Mononuclear cell (primary cell): ENCODE data around the gene RNF220. TPM values are rescaled to one million over a fixed set of nuclear protein-coding genes. Genes with fewer than 3 reads are reported as not detected.

ENCODE experiments used
- H3K27me3 ChIP-seq: 2 replicates; pipeline ENCODE4 v1.6.0; 2011; ENCODE audit warnings: low read length, control low read depth; ENCODE audit not compliant: insufficient read depth
- H3K4me1 ChIP-seq: 2 replicates; pipeline ENCODE4 v1.5.1; 2011; ENCODE audit warnings: mild to moderate bottlenecking, low read length, control low read depth; ENCODE audit not compliant: insufficient read depth
- H3K4me3 ChIP-seq: 2 replicates; pipeline ENCODE4 v1.5.1; 2011; ENCODE audit warnings: mild to moderate bottlenecking, low read length, moderate library complexity
- H3K9me3 ChIP-seq: 2 replicates; pipeline ENCODE4 v1.5.1; 2011; ENCODE audit warnings: low read depth, mild to moderate bottlenecking, control low read depth, low read length
- total RNA-seq: library from RNA; depleted of rRNA; stranded (reverse); fragments of >200 nt; gene quantifications from one replicate; pipeline ENCODE4 v1.2.3, GENCODE V29; 2012

RNF220 gene
- total RNA-seq, 1 donor: 61.4 TPM

DNA sequence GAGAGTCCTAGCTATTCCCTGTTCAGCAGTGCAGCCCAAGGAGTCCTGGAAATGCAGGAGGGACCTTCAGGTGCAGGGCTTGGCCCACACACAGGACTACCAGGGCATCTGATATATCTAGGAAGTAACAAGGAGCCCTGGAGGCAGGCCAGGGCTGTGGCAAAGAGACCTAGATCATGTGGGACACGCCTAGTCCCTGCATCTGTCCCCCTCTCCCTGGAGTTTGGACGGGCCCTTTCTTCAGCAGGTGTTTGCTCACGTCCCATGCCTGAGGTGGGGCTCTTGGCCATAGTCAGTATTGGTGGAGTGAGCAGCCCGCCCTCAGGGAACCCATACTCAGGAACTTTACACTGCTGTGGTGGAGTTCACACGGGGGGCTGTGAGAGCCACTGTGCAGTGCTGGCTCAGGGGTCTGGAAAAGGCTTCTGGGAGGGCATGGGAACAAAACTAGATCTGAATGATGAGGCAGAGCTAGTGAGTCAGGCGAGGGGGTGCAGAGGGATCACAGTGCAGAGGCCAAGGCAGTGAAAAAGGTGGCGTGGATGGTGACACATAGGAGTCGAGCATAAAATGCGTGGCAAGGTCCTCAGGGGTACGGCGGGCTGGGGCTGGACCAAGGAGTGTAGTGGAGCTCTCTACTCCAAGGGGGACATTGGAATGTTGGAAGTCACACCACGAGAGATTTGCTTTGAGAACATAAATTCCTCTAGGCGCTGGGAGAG lies 243.6 kb downstream of the RNF220 start:
- Histone ChIP-seq H3K4me3 (no peak overlapping the region), H3K9me3 (no peaks in the 10 kb centered on the region), H3K27me3 (no peaks in the 10 kb centered on the region), H3K4me1 (no peaks in the 10 kb centered on the region)

DNA sequence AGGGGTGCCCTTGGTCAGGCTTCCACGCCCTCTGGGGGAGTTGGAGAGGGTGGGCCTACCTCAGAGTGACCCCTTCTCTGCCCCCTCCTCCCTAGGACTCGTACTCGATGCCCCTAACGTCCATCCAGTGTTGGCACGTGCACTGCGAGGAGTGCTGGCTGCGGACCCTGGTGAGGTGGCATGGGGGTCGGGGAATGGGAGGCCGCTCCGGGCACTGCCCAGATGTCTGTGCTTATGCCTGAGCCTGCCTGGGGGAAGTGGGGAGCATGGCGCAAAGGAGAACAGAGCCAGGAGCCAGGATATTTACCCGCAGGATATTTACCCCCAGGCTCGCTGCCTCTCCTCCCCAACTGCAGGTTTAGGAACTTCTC lies 244.7 kb downstream of the RNF220 start:
- H3K4me1 ChIP-seq: no peaks in the 10 kb centered on the region
- H3K4me3 ChIP-seq: no peak overlapping the region
- no peaks in the 10 kb centered on the region for H3K9me3 ChIP-seq
- H3K27me3 ChIP-seq: no peaks in the 10 kb centered on the region

DNA sequence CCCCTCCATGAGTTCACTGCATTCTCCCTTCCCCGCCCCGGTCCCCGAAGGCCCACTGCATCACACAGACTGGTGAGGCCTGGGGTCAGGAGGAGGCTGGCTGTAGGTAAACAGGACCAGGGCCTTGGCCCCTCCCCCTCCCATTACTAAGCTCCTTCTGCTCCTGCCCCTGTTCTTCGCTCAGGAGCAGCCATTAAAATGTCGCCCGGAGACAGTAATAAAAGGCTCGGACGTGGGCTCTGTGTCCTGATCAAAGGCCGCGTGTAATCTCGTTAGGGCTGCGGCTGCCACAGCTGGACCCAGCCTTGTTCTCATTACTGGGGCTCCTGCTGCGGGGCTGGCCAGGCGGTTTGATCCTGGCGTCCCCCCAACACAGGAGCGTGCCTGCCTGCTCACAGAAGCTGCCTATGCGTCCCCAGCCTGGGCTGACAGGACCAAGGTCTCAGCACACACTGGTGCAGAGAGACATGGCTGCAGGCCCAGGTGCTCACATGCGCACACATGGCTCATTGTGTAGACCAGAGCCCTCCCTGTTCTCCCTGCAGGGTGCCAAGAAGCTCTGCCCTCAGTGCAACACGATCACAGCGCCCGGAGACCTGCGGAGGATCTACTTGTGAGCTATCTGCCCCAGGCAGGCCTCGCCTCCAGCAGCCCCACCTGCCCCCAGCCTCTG lies 245.2 kb downstream of the RNF220 start:
- H3K4me1 ChIP-seq: no peaks in the 10 kb centered on the region

DNA sequence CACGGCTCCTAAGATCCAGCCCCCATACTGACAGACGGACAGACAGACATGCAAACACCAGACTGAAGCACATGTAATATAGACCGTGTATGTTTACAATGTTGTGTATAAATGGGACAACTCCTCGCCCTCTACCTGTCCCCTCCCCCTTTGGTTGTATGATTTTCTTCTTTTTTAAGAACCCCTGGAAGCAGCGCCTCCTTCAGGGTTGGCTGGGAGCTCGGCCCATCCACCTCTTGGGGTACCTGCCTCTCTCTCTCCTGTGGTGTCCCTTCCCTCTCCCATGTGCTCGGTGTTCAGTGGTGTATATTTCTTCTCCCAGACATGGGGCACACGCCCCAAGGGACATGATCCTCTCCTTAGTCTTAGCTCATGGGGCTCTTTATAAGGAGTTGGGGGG lies 246.0 kb downstream of the RNF220 start:
- Histone ChIP-seq H3K9me3 (no peaks in the 10 kb centered on the region), H3K27me3 (no peaks in the 10 kb centered on the region), H3K4me1 (no peaks in the 10 kb centered on the region), H3K4me3 (no peak overlapping the region)

More for the DNA sequence above, 245.2 kb downstream of the RNF220 start:
- Histone ChIP-seq H3K9me3 (no peaks in the 10 kb centered on the region), H3K27me3 (no peaks in the 10 kb centered on the region), H3K4me3 (no peak overlapping the region)

DNA sequence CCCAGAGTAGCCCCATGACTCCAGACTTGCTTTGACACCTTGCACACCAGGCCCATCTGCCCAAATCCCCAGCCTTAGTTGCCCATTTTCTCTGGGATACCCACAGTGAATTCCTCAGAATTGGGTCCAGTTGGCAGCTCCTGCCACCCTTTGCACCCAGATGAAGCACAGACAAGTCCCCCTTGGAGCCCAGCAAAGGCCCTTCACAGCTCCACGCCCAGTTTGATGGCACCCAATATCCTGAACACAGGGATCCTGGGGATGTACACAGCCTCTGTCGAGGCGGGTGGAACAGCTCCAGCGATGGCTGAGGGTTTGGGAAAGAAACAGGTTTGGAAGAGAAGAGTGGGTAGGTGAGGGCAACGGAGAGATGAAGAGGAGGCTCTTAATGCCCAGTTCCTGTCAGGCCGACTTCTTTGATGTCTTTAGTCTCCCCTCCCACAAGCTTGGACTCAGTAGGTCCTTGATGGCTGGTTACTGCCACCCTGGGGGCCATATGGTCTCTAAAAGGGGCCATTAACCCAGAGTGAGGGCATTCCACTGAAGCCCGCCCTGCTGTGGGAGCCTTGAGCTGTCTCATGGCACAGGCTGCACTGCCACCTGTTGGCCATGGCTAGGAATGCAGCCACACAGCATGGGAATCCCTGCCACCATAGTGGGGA lies 247.5 kb downstream of the RNF220 start:
- Histone ChIP-seq H3K9me3 (no peaks in the 10 kb centered on the region), H3K4me3 (no peak overlapping the region), H3K27me3 (no peaks in the 10 kb centered on the region), H3K4me1 (no peaks in the 10 kb centered on the region)

DNA sequence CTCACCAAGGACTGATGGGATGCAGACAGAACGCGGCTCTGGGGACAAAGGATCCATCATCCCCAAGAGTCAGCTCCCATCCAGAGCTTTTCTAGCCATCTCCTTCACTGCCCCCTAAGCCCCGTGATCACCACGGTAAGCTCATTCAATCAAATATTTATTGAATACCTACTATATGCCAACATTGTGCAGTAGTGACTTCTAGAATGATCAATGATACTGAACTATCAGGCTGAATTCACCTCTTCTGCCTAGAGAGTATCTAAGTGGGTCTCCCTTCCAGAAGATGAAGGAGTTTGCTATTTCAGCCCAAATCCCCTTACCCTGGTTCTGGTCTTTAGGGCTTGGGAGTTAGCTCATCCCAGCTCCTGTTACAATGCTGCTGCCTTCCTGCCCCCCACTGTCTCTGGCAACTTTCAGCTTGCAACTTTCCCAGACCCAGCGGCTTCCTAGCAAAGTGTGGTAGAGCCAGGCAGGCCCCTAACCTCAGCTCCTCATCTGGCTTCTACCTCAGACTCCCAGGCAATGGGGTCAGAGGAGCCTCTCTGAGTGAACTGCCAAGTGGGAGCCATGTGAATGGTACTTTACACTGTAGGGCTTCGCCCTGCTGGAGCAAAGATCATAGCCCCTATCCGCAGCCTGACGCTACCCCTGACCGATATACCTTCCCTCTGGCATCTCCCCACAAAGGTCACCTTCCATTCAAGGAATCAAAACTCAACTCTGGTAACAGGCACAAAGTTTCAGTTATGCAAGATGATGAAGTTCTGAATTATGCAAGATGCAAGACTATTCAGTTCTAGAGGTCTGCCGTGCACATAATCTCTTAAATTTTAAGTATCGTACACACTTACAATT lies 248.3 kb downstream of the RNF220 start:
- Histone ChIP-seq H3K4me1 (no peaks in the 10 kb centered on the region), H3K9me3 (no peaks in the 10 kb centered on the region), H3K4me3 (no peak overlapping the region), H3K27me3 (no peaks in the 10 kb centered on the region)

DNA sequence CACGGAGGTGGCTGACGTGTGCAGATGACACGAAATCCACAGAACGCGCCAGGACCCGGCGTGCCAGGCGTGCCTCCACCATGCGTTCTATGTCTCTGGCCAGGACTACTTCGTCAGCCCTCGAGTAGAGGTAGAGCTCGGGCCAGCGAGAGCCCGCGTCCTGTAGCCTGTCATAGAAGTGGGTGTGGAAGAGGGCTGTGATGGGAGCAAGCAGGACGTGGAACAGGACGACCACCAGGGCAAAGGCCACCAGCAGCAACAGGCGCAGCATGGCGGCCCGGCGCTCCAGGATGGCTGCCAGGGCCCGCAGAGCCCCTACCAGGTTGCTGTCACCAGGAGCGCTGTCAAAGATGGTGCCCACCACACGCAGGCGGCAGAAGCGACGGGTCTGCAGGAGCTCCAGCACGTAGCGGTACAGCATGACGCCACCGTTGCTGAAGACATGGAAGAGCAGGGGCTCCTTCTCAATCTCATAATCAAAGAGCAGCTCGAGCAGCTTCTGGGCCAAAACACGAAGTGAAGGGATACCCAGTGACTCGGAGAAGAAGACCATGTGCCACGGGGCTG lies 249.6 kb downstream of the RNF220 start:
- Histone ChIP-seq H3K27me3 (no peaks in the 10 kb centered on the region), H3K4me3 (no peak overlapping the region), H3K9me3 (no peaks in the 10 kb centered on the region), H3K4me1 (no peaks in the 10 kb centered on the region)

DNA sequence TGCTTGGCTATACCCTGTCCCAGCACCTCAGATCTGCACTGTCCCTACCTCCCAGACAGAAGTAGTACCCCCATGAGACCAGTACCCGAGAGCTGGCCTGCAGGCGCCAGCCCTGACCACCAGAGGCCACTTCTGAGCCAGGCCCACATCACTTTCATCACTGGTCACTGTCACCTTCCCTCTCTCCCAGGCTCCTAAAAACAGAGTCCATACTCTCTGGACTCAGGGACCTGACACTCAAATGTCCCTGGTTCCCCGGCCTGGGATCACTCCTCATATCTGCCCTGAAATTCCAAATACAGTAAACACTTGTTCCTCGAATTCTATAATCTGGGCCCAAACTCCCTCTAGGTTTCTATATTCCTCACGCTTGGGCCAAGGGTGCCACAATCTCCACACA lies 250.6 kb downstream of the RNF220 start:
- H3K9me3 ChIP-seq: no peaks in the 10 kb centered on the region
- H3K4me1 ChIP-seq: no peaks in the 10 kb centered on the region
- H3K27me3 ChIP-seq: no peaks in the 10 kb centered on the region
- H3K4me3 ChIP-seq: no peak overlapping the region

DNA sequence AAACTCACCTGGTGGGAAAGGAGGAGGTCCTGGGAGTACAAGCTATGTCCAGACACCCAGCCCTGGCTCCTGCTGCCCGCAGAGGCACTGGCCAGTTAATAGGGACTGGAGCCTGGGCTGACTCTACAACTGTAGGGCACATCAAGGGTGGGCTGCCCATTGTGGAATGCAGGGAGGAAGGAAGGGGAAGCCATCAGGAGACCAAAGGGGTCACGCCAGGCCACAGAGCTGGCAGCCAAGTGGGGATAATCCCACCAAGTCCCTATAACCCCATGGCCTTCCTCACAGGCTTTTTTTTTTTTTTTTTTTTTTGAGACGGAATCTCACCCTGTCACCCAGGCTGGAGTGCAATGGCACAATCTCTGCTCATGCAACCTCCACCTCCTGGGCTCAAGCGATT lies 254.5 kb downstream of the RNF220 start:
- H3K27me3 ChIP-seq: no peaks in the 10 kb centered on the region
- no peaks in the 10 kb centered on the region for H3K9me3 ChIP-seq
- peaks cover 3% of the 10 kb centered on the region for H3K4me1 ChIP-seq
- H3K4me3 ChIP-seq: no peak overlapping the region

DNA sequence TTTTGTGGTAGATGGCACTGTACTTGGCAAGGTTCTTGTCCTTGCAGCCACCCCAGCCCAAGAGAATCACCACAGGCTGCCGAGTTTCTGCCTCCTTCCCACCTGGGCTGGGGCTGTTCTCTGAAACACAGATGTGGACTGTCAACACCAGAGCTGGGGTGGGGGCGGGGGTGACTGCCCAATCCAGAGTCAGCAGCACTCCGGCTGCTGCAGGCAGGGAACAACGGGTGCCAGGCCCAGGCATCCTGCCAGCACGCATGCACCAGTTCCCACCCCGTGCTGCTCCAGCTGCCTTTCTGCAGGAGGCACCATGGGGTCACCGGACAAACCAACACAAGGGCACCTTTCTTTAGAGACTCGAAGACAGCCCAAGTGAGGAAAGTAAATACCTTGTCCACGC lies 255.1 kb downstream of the RNF220 start:
- Histone ChIP-seq H3K4me3 (no peak overlapping the region), H3K9me3 (no peaks in the 10 kb centered on the region), H3K4me1 (peaks cover 8% of the 10 kb centered on the region), H3K27me3 (no peaks in the 10 kb centered on the region)

DNA sequence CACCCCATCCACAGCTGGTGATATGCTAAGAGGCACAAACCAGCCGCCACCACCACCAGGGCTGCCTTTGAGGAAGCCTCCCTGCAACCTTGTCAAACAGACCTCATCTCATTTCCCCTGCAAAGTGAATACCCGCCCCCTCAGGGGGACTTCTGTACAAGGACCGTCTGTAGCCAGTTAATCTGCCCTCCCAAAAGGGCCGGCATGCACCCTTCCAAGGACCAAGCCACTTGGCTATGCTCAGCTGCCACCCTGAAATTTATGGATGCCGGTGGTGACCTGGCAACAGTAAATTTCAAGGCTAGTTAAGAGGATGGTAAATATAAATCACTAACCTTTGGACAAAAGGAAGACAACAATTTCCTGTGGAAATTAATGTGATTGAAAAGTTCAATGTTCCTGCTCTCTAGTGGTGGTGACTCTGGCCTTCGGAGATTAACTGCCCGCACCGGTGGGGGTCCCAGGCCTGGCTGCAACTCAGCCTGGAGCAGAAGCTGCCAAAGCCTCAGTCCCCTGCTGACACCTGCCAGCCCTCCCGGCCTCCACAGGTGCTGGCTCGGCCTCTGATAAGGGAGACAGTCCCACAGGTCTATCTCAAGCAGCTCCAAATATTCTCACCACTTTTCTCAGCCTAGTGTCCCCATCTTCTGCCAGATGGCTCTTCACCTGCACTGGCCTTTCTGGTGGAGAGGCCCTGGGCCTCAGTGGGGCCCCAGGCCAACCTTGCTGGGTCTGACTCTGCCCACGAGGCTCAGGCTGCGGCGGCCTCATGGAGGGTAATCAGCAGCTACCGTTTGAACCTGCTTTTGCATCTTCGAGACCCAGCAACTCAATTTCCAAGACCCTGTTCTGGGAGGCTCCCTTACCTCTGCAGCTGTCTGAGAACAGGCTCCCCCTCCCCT lies 257.0 kb downstream of the RNF220 start:
- no peaks in the 10 kb centered on the region for H3K9me3 ChIP-seq
- H3K4me3 ChIP-seq: no peak overlapping the region
- no peaks in the 10 kb centered on the region for H3K27me3 ChIP-seq
- H3K4me1 ChIP-seq: peaks cover 8% of the 10 kb centered on the region

DNA sequence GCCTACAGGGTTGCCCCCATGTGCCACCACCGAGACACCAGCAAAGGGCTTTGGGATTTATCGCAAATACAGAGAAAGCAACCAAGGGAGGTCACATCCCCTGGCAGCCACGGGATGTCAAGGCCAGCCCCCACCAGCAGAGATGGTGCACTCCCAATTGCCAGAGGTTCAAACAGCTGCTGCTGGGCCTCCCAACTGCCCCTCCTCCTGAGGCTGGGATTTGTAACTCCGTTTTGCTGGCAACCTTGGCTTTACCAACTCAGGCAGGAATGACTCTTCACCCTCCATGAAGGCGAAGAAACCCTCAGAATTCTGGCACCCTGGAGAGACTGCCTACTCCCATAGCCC lies 257.6 kb downstream of the RNF220 start:
- Histone ChIP-seq H3K4me3 (no peak overlapping the region), H3K4me1 (peaks cover 8% of the 10 kb centered on the region), H3K9me3 (no peaks in the 10 kb centered on the region), H3K27me3 (no peaks in the 10 kb centered on the region)

DNA sequence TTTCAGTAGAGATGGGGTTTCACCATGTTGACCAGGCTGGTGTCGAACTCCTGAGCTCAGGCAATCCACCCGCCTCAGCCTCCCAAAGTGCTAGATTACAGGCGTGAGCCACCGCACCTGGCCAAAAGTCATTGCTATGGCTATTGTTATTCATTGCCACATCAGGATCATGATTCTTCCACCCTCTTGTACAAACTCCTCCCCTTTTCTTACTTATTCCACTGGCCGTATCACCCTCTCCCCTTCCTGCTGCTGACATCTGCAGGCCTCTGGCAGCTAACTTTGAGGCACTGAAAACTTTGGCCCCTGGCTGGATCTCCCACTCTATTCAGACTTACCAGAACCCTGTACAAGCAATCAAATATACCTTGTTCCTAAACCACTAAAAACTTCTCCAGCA lies 258.4 kb downstream of the RNF220 start:
- Histone ChIP-seq H3K4me3 (no peak overlapping the region), H3K9me3 (no peaks in the 10 kb centered on the region), H3K27me3 (no peaks in the 10 kb centered on the region), H3K4me1 (peaks cover 8% of the 10 kb centered on the region)

DNA sequence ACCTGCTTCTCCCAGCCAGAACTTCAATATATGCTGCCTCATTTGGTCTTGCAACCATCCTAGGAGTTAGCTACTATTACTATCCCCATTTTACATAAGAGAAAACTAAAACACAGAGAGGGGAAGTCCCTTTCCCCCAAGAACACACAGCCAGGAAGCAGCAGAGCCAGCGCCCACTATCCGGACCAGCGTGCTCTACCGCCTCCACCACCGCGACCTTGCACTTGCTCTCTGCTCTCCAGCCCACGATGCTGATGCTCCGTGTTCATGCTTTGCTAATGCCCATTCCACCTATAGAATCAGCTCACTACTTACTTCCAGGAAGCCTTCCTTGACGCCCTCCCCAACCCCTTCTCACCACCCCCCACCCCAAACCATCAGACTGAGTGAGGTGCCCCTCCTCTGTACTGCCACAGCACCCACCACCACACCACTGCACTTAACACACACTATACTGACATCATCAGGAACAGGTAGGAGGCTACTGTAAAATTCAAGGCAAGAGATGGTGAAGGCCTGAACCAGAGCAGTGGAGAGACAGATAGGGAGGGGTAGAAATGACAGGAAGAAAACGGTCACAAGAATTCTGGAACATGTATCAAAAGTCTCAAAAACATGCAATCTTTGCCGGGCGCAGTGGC lies 259.8 kb downstream of the RNF220 start:
- no peak overlapping the region for H3K4me3 ChIP-seq
- peaks cover 8% of the 10 kb centered on the region for H3K4me1 ChIP-seq
- no peaks in the 10 kb centered on the region for H3K9me3 ChIP-seq
- H3K27me3 ChIP-seq: no peaks in the 10 kb centered on the region
